ENCODE results near the gene CXCL14. TPM values are rescaled to one million over a fixed set of nuclear protein-coding genes. Genes with fewer than 3 reads are reported as not detected.

Gene CXCL14
- total and polyA plus RNA-seq, 2 experiments from 2014 or later: 1.7 TPM; not detected in 1

GRCh38 chr5:135592312-135593045 is 13.7 kb upstream of the CXCL14 start:
- H3K9me3 Mint-ChIP-seq: no peaks in the 10 kb centered on the region
- H3K27me3 Mint-ChIP-seq (ENCODE audit: insufficient read depth, low read depth, poor library complexity): peaks cover 3% of the 10 kb centered on the region
- no peaks in the 10 kb centered on the region for H3K4me1 ChIP-seq (ENCODE audit: insufficient read depth)
- H3K36me3 Mint-ChIP-seq (ENCODE audit: low read depth): no peaks in the 10 kb centered on the region
- H3K4me1 Mint-ChIP-seq: peaks cover 3% of the 10 kb centered on the region; the same call in 2 of the 3 replicates
- no peak overlapping the region for H3K27ac Mint-ChIP-seq
- H3K79me2 ChIP-seq (replicated peaks; ENCODE audit: insufficient read depth): no peaks in the 10 kb centered on the region
- no peak overlapping the region for H3K4me2 ChIP-seq
- H3K27me3 ChIP-seq (ENCODE audit: insufficient read depth): no peaks in the 10 kb centered on the region
- H3K9me2 ChIP-seq (ENCODE audit: insufficient read depth): no peaks in the 10 kb centered on the region
- TF ChIP-seq REST (IDR thresholded peaks at IDR 0.05; ENCODE audit: unreplicated experiment) (no peak), POLR2AphosphoS5 (IDR thresholded peaks at IDR 0.05; ENCODE audit: low read depth) (no peak), STAT1 (IDR thresholded peaks at IDR 0.05; ENCODE audit: unreplicated experiment) (no peak), CREB1 (CRISPR knock-in tag; IDR thresholded peaks at IDR 0.05; ENCODE audit: low read depth) (no peak), NANOG (IDR thresholded peaks at IDR 0.05; ENCODE audit: borderline replicate concordance) (no peak), ZNF114 (CRISPR knock-in tag; IDR thresholded peaks at IDR 0.05) (no peak)
- H3K4me3 Mint-ChIP-seq: no peak overlapping the region
- no peaks in the 10 kb centered on the region for H4K20me1 ChIP-seq (replicated peaks; ENCODE audit: insufficient read depth)
- no peak overlapping the region for H3K4me3 ChIP-seq
- H2AFZ ChIP-seq: no peak overlapping the region
- no peak overlapping the region for H3K27ac ChIP-seq (ENCODE audit: low read depth)
- no peaks in the 10 kb centered on the region for H3K36me3 ChIP-seq (ENCODE audit: insufficient read depth)
- DNase-seq (ENCODE audit: low spot score) (no peak), ATAC-seq (no peak)
- H3F3A ChIP-seq (replicated peaks; ENCODE audit: low read depth): no peaks in the 10 kb centered on the region

GRCh38 chr5:135591277-135591676 is 12.5 kb upstream of the CXCL14 start:
- H3K4me2 ChIP-seq: no peak overlapping the region
- no peaks in the 10 kb centered on the region for H3K36me3 ChIP-seq (ENCODE audit: insufficient read depth)
- H4K20me1 ChIP-seq (replicated peaks; ENCODE audit: insufficient read depth): no peaks in the 10 kb centered on the region
- ATAC-seq (no peak), DNase-seq (ENCODE audit: low spot score) (no peak)
- no peaks in the 10 kb centered on the region for H3K9me2 ChIP-seq (ENCODE audit: insufficient read depth)
- no peak overlapping the region for H3K27ac ChIP-seq (ENCODE audit: low read depth)
- no peaks in the 10 kb centered on the region for H3K4me1 ChIP-seq (ENCODE audit: insufficient read depth)
- H3K4me1 Mint-ChIP-seq: peaks cover 3% of the 10 kb centered on the region; the same call in 2 of the 3 replicates
- H2AFZ ChIP-seq: no peak overlapping the region
- no peak overlapping the region for H3K4me3 ChIP-seq
- no peak overlapping the region for H3K4me3 Mint-ChIP-seq
- H3F3A ChIP-seq (replicated peaks; ENCODE audit: low read depth): no peaks in the 10 kb centered on the region
- no peaks in the 10 kb centered on the region for H3K9me3 Mint-ChIP-seq
- H3K27me3 Mint-ChIP-seq (ENCODE audit: insufficient read depth, low read depth, poor library complexity): peaks cover 3% of the 10 kb centered on the region
- no peaks in the 10 kb centered on the region for H3K79me2 ChIP-seq (replicated peaks; ENCODE audit: insufficient read depth)
- H3K27me3 ChIP-seq (ENCODE audit: insufficient read depth): no peaks in the 10 kb centered on the region
- H3K36me3 Mint-ChIP-seq (ENCODE audit: low read depth): no peaks in the 10 kb centered on the region
- H3K27ac Mint-ChIP-seq: no peak overlapping the region
- TF ChIP-seq CREB1 (CRISPR knock-in tag; IDR thresholded peaks at IDR 0.05; ENCODE audit: low read depth) (no peak), ZNF114 (CRISPR knock-in tag; IDR thresholded peaks at IDR 0.05) (no peak), JUNB (IDR thresholded peaks at IDR 0.05; ENCODE audit: unreplicated experiment) (no peak), EZH2 (IDR thresholded peaks at IDR 0.05; ENCODE audit: low read depth, unreplicated experiment) (no peak), STAT1 (IDR thresholded peaks at IDR 0.05; ENCODE audit: unreplicated experiment) (no peak), POLR2AphosphoS5 (IDR thresholded peaks at IDR 0.05; ENCODE audit: low read depth) (no peak), REST (IDR thresholded peaks at IDR 0.05; ENCODE audit: unreplicated experiment) (no peak), ZNF331 (CRISPR knock-in tag; IDR thresholded peaks at IDR 0.05; ENCODE audit: low read depth) (no peak), ETS1 (IDR thresholded peaks at IDR 0.05) (no peak)
